GM12878 (cell line): ENCODE results near the gene MATN1. TPM values are rescaled to one million over a fixed set of nuclear protein-coding genes. Genes with fewer than 3 reads are reported as not detected.

Experiments
- CREB1 ChIP-seq: IDR thresholded peaks from 2 replicates; pipeline ENCODE4 v1.6.1; 2012; ENCODE audit warnings: low read depth, mild to moderate bottlenecking, inconsistent platforms
- DPF2 ChIP-seq: fragments of 450-650 bp; IDR thresholded peaks from 2 replicates; pipeline ENCODE4 v1.6.1; 2017; ENCODE audit warnings: mild to moderate bottlenecking
- EED ChIP-seq: sonication (generic); IDR thresholded peaks from 2 replicates; pipeline ENCODE4 v1.6.1; 2016; ENCODE audit warnings: antibody characterized with exemption, low read depth
- HDGF ChIP-seq: fragments of 450-650 bp; IDR thresholded peaks from 2 replicates; pipeline ENCODE4 v1.6.1; 2016; ENCODE audit warnings: antibody characterized with exemption
- JUND ChIP-seq: IDR thresholded peaks from 2 replicates; pipeline ENCODE4 v1.6.1; 2012; ENCODE audit warnings: low read depth, mild to moderate bottlenecking, low read length, improper control_type of control experiment, moderate library complexity
- KAT2A ChIP-seq: conservative IDR thresholded peaks from 2 replicates; pipeline ENCODE4 v1.6.1; 2011; ENCODE audit warnings: low read depth, low read length; ENCODE audit not compliant: control insufficient read depth
- KDM1A ChIP-seq: fragments of 200-600 bp; sonication (generic); IDR thresholded peaks from 2 replicates; pipeline ENCODE4 v1.6.1; 2016; ENCODE audit warnings: borderline replicate concordance
- NFXL1 ChIP-seq: fragments of 450-650 bp; IDR thresholded peaks from 2 replicates; pipeline ENCODE4 v1.6.1; 2017; ENCODE audit warnings: antibody characterized with exemption, mild to moderate bottlenecking, borderline replicate concordance
- NR2F1 ChIP-seq: fragments of 450-650 bp; conservative IDR thresholded peaks from 2 replicates; pipeline ENCODE4 v1.6.1; 2017; ENCODE audit warnings: mild to moderate bottlenecking
- NRF1 ChIP-seq: conservative IDR thresholded peaks from 2 replicates; pipeline ENCODE4 v1.6.1; 2011; ENCODE audit warnings: mild to moderate bottlenecking, low read depth, low read length, improper control_type of control experiment
- PKNOX1 ChIP-seq: fragments of 450-650 bp; IDR thresholded peaks from 2 replicates; pipeline ENCODE4 v1.6.1; 2016; ENCODE audit warnings: mild to moderate bottlenecking
- POU2F2 ChIP-seq: IDR thresholded peaks from 3 replicates; pipeline ENCODE4 v1.6.1; 2011; ENCODE audit warnings: low read depth, mild to moderate bottlenecking, low read length, borderline replicate concordance
- PRDM15 ChIP-seq: fragments of 450-650 bp; formaldehyde crosslinking; IDR thresholded peaks from 2 replicates; pipeline ENCODE4 v1.4.0; 2020; ENCODE audit warnings: mild to moderate bottlenecking, moderate library complexity
- SUPT20H ChIP-seq: IDR thresholded peaks from 2 replicates; pipeline ENCODE4 v1.6.1; 2011; ENCODE audit warnings: low read depth, mild to moderate bottlenecking, low read length, moderate library complexity, borderline replicate concordance; ENCODE audit not compliant: control insufficient read depth
- SUZ12 ChIP-seq: fragments of 200-600 bp; sonication (generic); IDR thresholded peaks from one replicate; pipeline ENCODE4 v1.6.1; 2018; ENCODE audit warnings: antibody characterized with exemption, mild to moderate bottlenecking; ENCODE audit not compliant: unreplicated experiment
- TARDBP ChIP-seq: IDR thresholded peaks from 2 replicates; pipeline ENCODE4 v1.6.1; 2016; ENCODE audit warnings: borderline replicate concordance
- ZBTB11 ChIP-seq: fragments of 450-650 bp; formaldehyde crosslinking; IDR thresholded peaks from 2 replicates; pipeline ENCODE4 v1.5.0; 2022; ENCODE audit warnings: mild to moderate bottlenecking, missing genetic modification characterization
- ZNF384 ChIP-seq: IDR thresholded peaks from 2 replicates; pipeline ENCODE4 v1.6.1; 2012; ENCODE audit warnings: low read depth, mild to moderate bottlenecking, low read length, improper control_type of control experiment, borderline replicate concordance
- ZNF622 ChIP-seq: fragments of 450-650 bp; IDR thresholded peaks from 2 replicates; pipeline ENCODE4 v1.6.1; 2017; ENCODE audit warnings: mild to moderate bottlenecking, inconsistent platforms
- polyA plus RNA-seq, 11 experiments: library from polyadenylated mRNA; depleted of rRNA in 4 of 11; unstranded in 6 of 11; stranded (reverse) in 5 of 11; fragments of >200 nt; fragmentation: Nextera tagmentation in 4 of 11; fragmentation: Illumina TruSeq in 1 of 11; extraction: Ambion mirVana in 4 of 11; extraction: Trizol in 1 of 11; gene quantifications; 1 replicate in 1 of 11; 2 replicates in 10 of 11; pipeline versions ENCODE4 v1.2.1 to v1.2.3, GENCODE V29; 2011 to 2016; ENCODE audit warnings: inconsistent platforms in 2 of 11, missing spikeins in 2 of 11, low read depth in 1 of 11
- total RNA-seq, 4 experiments: library from RNA; depleted of rRNA in 3 of 4; stranded (reverse); fragments of >200 nt in 3 of 4; fragmentation: Illumina TruSeq in 1 of 4; extraction: Trizol in 1 of 4; gene quantifications; 2 replicates each; pipeline versions ENCODE4 v1.2.1 to v1.2.3, GENCODE V29; 2013 to 2021

The MATN1 gene
- total and polyA plus RNA-seq, 10 of the 15 experiments (the other 5 are each of a cell fraction or from before 2014, with no cell fraction given), result 0.04 to 0.50 (median 0.10) TPM; not detected in 1

- no peak for TF ChIP-seq PRDM15
- no peak for TF ChIP-seq SUZ12
- TF ChIP-seq DPF2, result peak; percentile 82; the same call in 1 of the 2 replicates
- no peak for TF ChIP-seq ZNF384
- TF ChIP-seq NR2F1, result 0 out of 2 replicates have a peak, but pooled peaks have one; percentile 20
- no peak for TF ChIP-seq KAT2A
- no peak for TF ChIP-seq ZBTB11 (CRISPR knock-in tag)
- TF ChIP-seq CREB1, result no peak
- no peak for TF ChIP-seq JUND
- no peak for TF ChIP-seq KDM1A
- no peak for TF ChIP-seq PKNOX1
- TF ChIP-seq EED, result peak; percentile 43; the same call in 1 of the 2 replicates
- TF ChIP-seq ZNF622, result no peak
- no peak for TF ChIP-seq HDGF
- TF ChIP-seq POU2F2, result no peak
- no peak for TF ChIP-seq NRF1
- no peak for TF ChIP-seq NFXL1
- TF ChIP-seq TARDBP, result no peak
- no peak for TF ChIP-seq SUPT20H
Observed at GRCh38 chr1:30730346-30731108, 7.1 kb upstream of the MATN1 start (continued).
